ENCODE measurements around the gene MCU.
"Not testable (repeated sequence)": the region's sequence is repeated elsewhere in the genome, so short reads cannot be mapped to it uniquely, and the experiment has no call there.

MCU gene

GRCh38 chr10:72910705-72911104 is 218.8 kb downstream of the MCU start:
- no peak for DNase-seq

- DNase-seq = no peak
These were observed 219.8 kb downstream of the MCU start for GRCh38 chr10:72911758-72912157.

GRCh38 chr10:72912736-72913135 is 220.8 kb downstream of the MCU start:
- no peak for DNase-seq

GRCh38 chr10:72913287-72913686 is 221.3 kb downstream of the MCU start:
- DNase-seq = no peak

- not testable (repeated sequence) for DNase-seq
These were observed 225.3 kb downstream of the MCU start for GRCh38 chr10:72917201-72917600.

- not testable (repeated sequence) for DNase-seq
These were observed 225.9 kb downstream of the MCU start for GRCh38 chr10:72917803-72918332.

GRCh38 chr10:72918352-72918751 is 226.4 kb downstream of the MCU start:
- DNase-seq = no peak

GRCh38 chr10:72921147-72921683 is 229.3 kb downstream of the MCU start:
- not testable (repeated sequence) for DNase-seq

GRCh38 chr10:72924351-72924750 is 232.4 kb downstream of the MCU start:
- no peak for DNase-seq

GRCh38 chr10:72925951-72926465 is 234.1 kb downstream of the MCU start:
- DNase-seq = no peak

- DNase-seq = no peak
These were observed 235.5 kb downstream of the MCU start for GRCh38 chr10:72927485-72927884.

GRCh38 chr10:72928798-72929197 is 236.9 kb downstream of the MCU start:
- no peak for DNase-seq

GRCh38 chr10:72930276-72930675 is 238.3 kb downstream of the MCU start:
- no peak for DNase-seq

- no peak for DNase-seq
These were observed 240.5 kb downstream of the MCU start for GRCh38 chr10:72932259-72933015.

- no peak for DNase-seq
These were observed 243.4 kb downstream of the MCU start for GRCh38 chr10:72935361-72935760.

Measured in CD4-positive, alpha-beta T cell treated with Interleukin-4 for 1 hour (primary cell).